Left colon (tissue), 2 donors: ENCODE measurements around the gene LDLRAD4. TPM values are rescaled to one million over a fixed set of nuclear protein-coding genes. Genes with fewer than 3 reads are reported as not detected.

ENCODE experiments used
- ATAC-seq: fragments of 200-7000 bp; cut with Tn5 transposase; one replicate; pipeline ENCODE4 v1.9.1; 2020; ENCODE audit warnings: mild to moderate bottlenecking, moderate library complexity
- DNase-seq, 2 donors: peaks; one replicate each; pipeline ENCODE4 v3.0.0-alpha.2; 2020
- intact Hi-C, 2 donors: fragments of 100-400 bp; cut with DNase I in 1 of 2; cut with micrococcal nuclease in 1 of 2; formaldehyde crosslinking; loops; one replicate each; pipeline versions ENCODE4 v1.11.2 to v1.14.0; 2022; cut with DNase I, micrococcal nuclease
- total RNA-seq, 2 donors: library from RNA; stranded (reverse); fragmentation: NEBNext Ultra II Directional; extraction: Animal tissue kit (Norgen Biotek cat#: 25700); gene quantifications; one replicate each; pipeline ENCODE4 v1.2.1, GENCODE V29; 2021
- donor health status: DM: no; HTN: no; CAD: no.
- donor health status: DM: yes; HTN: yes; CAD: no.

The LDLRAD4 gene
- total RNA-seq, 2 donors from 2014 or later = 33.6 to 49.0 TPM

GRCh38 chr18:13619505-13620205 is 401.1 kb downstream of the LDLRAD4 start:
- ATAC-seq (no peak), DNase-seq (no peak)
- intact Hi-C loops = no loop called here

- ATAC-seq = no peak
Observed at GRCh38 chr18:13620206-13620672, 401.7 kb downstream of the LDLRAD4 start.

GRCh38 chr18:13620818-13621445 is 402.4 kb downstream of the LDLRAD4 start:
- no peak for DNase-seq
- ATAC-seq = no peak
- intact Hi-C loops = no loop called here

More at GRCh38 chr18:13620206-13620672, 401.7 kb downstream of the LDLRAD4 start:
- no peak for DNase-seq
- intact Hi-C loops = no loop called here

- DNase-seq = no peak
- no peak for ATAC-seq
- intact Hi-C loops = no loop called here
Observed at GRCh38 chr18:13621446-13621849, 402.9 kb downstream of the LDLRAD4 start.

GRCh38 chr18:13621886-13622619 is 403.5 kb downstream of the LDLRAD4 start:
- ATAC-seq = no peak
- intact Hi-C loops = no loop called here
- no peak for DNase-seq

GRCh38 chr18:13622751-13623150 is 404.2 kb downstream of the LDLRAD4 start:
- DNase-seq (no peak), ATAC-seq (no peak)
- intact Hi-C loops = no loop called here

GRCh38 chr18:13623348-13623747 is 404.8 kb downstream of the LDLRAD4 start:
- ATAC-seq (no peak), DNase-seq (no peak)
- intact Hi-C loops = no loop called here

GRCh38 chr18:13623871-13624270 is 405.3 kb downstream of the LDLRAD4 start:
- ATAC-seq (no peak), DNase-seq (no peak)
- intact Hi-C loops = no loop called here

GRCh38 chr18:13624563-13625237 is 406.1 kb downstream of the LDLRAD4 start:
- no peak for DNase-seq
- no peak for ATAC-seq
- intact Hi-C loops = no loop called here

GRCh38 chr18:13625355-13625754 is 406.8 kb downstream of the LDLRAD4 start:
- DNase-seq (no peak), ATAC-seq (no peak)
- intact Hi-C loops = no loop called here

GRCh38 chr18:13625843-13626543 is 407.4 kb downstream of the LDLRAD4 start:
- intact Hi-C loops = no loop called here
- ATAC-seq = no peak

GRCh38 chr18:13626544-13626908 is 408.0 kb downstream of the LDLRAD4 start:
- DNase-seq (no peak), ATAC-seq (no peak)
- intact Hi-C loops = no loop called here

More at GRCh38 chr18:13625843-13626543, 407.4 kb downstream of the LDLRAD4 start:
- DNase-seq = no peak

- intact Hi-C loops = no loop called here
- DNase-seq = no peak
- no peak for ATAC-seq
Observed at GRCh38 chr18:13627639-13628038, 409.1 kb downstream of the LDLRAD4 start.

- intact Hi-C loops = no loop called here
- DNase-seq (no peak), ATAC-seq (no peak)
Observed at GRCh38 chr18:13628211-13628610, 409.7 kb downstream of the LDLRAD4 start.

- DNase-seq (peak in 1 of 2 donors; percentile 33), ATAC-seq (peak; percentile 87)
- intact Hi-C loops = loop anchor here in 1 of 2 donors (2.0 kb wide), 1 partner anchor 413 kb away; no protein-coding TSS in a partner anchor
Observed at GRCh38 chr18:13629841-13630715, 411.5 kb downstream of the LDLRAD4 start.

- DNase-seq (no peak), ATAC-seq (no peak)
- intact Hi-C loops = loop anchor here in 1 of 2 donors (2.0 kb wide), 1 partner anchor 414 kb away; no protein-coding TSS in a partner anchor
Observed at GRCh38 chr18:13630716-13631268, 412.2 kb downstream of the LDLRAD4 start.

GRCh38 chr18:13633700-13634099 is 415.1 kb downstream of the LDLRAD4 start:
- DNase-seq = no peak
- no peak for ATAC-seq
- intact Hi-C loops = no loop called here
